A549 (cell line): ENCODE results near the gene CD8A.

Source experiments
- BCL3 ChIP-seq: fragments of >200 bp; sonication (Bioruptor Twin); formaldehyde crosslinking; IDR thresholded peaks from 3 replicates; pipeline ENCODE4 v1.6.1; 2016
- CBX2 ChIP-seq: fragments of 200-600 bp; sonication (generic); IDR thresholded peaks from 2 replicates; pipeline ENCODE4 v1.6.1; 2016; ENCODE audit warnings: low read depth, mild to moderate bottlenecking, borderline replicate concordance
- CTCF ChIP-seq: fragments of >200 bp; sonication (Bioruptor Twin); formaldehyde crosslinking; IDR thresholded peaks from 3 replicates; pipeline ENCODE4 v1.5.1; 2016
- EP300 ChIP-seq, 2 experiments: fragments of >200 bp; sonication (Bioruptor Twin); formaldehyde crosslinking; IDR thresholded peaks; 2 replicates in 1 of 2; 3 replicates in 1 of 2; pipeline ENCODE4 v1.6.1; 2016 to 2017
- HDAC2 ChIP-seq: fragments of 200-600 bp; sonication (generic); IDR thresholded peaks from 2 replicates; pipeline ENCODE4 v1.6.1; 2016
- HOXA7 ChIP-seq: fragments of 250-450 bp; sonication (Bioruptor Pico); IDR thresholded peaks from 2 replicates; pipeline ENCODE4 v1.5.0; 2020; ENCODE audit warnings: mild to moderate bottlenecking, moderate library complexity
- MAFK ChIP-seq: fragments of 450-650 bp; IDR thresholded peaks from 2 replicates; pipeline ENCODE4 v1.6.1; 2014; ENCODE audit not compliant: partially characterized antibody
- MAZ ChIP-seq: fragments of 150-350 bp; IDR thresholded peaks from 2 replicates; pipeline ENCODE4 v1.6.1; 2014; ENCODE audit warnings: antibody characterized with exemption, low read depth, low read length, borderline replicate concordance
- PBX3 ChIP-seq: IDR thresholded peaks from 2 replicates; pipeline ENCODE4 v1.6.1; 2012
- POLR2A ChIP-seq: IDR thresholded peaks from 2 replicates; pipeline ENCODE4 v1.6.1; 2012; ENCODE audit warnings: mild to moderate bottlenecking, low read length
- RAD21 ChIP-seq, 2 experiments: fragments of >200 bp in 1 of 2; sonication (Bioruptor Twin) in 1 of 2; formaldehyde crosslinking in 1 of 2; IDR thresholded peaks in 1 of 2; conservative IDR thresholded peaks in 1 of 2; 2 replicates in 1 of 2; 3 replicates in 1 of 2; pipeline ENCODE4 v1.6.1; 2012 to 2018; ENCODE audit warnings: inconsistent platforms in 1 of 2
- REST ChIP-seq: fragments of 200-600 bp; sonication (generic); IDR thresholded peaks from 2 replicates; pipeline ENCODE4 v1.6.1; 2016; ENCODE audit warnings: antibody characterized with exemption, mild to moderate bottlenecking, moderate library complexity
- USF2 ChIP-seq: fragments of 450-650 bp; IDR thresholded peaks from 2 replicates; pipeline ENCODE4 v1.6.1; 2014; ENCODE audit warnings: antibody characterized with exemption

GRCh38 chr2:86760371-86760770, 30.3 kb downstream of the CD8A start:
- TF ChIP-seq BCL3: no peak
- no peak for TF ChIP-seq PBX3
- TF ChIP-seq RAD21 (conservative IDR thresholded peaks at IDR 0.05 in 1 of 2, IDR thresholded peaks at IDR 0.05 in 1 of 2): no peak
- no peak for TF ChIP-seq CTCF
- TF ChIP-seq MAFK: no peak
- TF ChIP-seq POLR2A: no peak
- TF ChIP-seq CBX2: no peak
- no peak for TF ChIP-seq USF2
- TF ChIP-seq EP300 (IDR thresholded peaks at IDR 0.05): no peak
- TF ChIP-seq HDAC2: no peak
- TF ChIP-seq HOXA7 (CRISPR knock-in tag): no peak
- no peak for TF ChIP-seq MAZ
- no peak for TF ChIP-seq REST
